ENCODE data around the gene AHR. TPM values are rescaled to one million over a fixed set of nuclear protein-coding genes. Genes with fewer than 3 reads are reported as not detected.
"Not testable (repeated sequence)": the region's sequence is repeated elsewhere in the genome, so short reads cannot be mapped to it uniquely, and the experiment has no call there.

AHR gene
- total and polyA plus RNA-seq, 2 experiments from 2014 or later = 10.6 to 69.8 TPM

- H3K27ac ChIP-seq = no peak overlapping the region
- no peaks in the 10 kb centered on the region for H3K9me3 ChIP-seq (ENCODE audit: low read depth)
- DNase-seq (ENCODE audit: low spot score) = no peak
- no peaks in the 10 kb centered on the region for H3K79me2 ChIP-seq
- H3K4me1 ChIP-seq (ENCODE audit: insufficient read depth) = no peaks in the 10 kb centered on the region
- 100% methylated on average over 1 of the region's 1 CpG for WGBS (ENCODE audit: low lambda C conversion rate, missing lambda C conversion rate)
- H3K27me3 ChIP-seq = no peaks in the 10 kb centered on the region
- H3K9me2 ChIP-seq (replicated peaks; ENCODE audit: insufficient read depth) = no peaks in the 10 kb centered on the region
- H3K36me3 ChIP-seq (replicated peaks; ENCODE audit: insufficient read depth, low read depth) = no peaks in the 10 kb centered on the region
- no peak overlapping the region for H3K4me3 ChIP-seq
- TF ChIP-seq CTCF (IDR thresholded peaks at IDR 0.05; ENCODE audit: poor library complexity) (no peak), EZH2 (IDR thresholded peaks at IDR 0.05; ENCODE audit: borderline replicate concordance) (no peak), EZH2phosphoT487 (IDR thresholded peaks at IDR 0.05; ENCODE audit: low read depth, severe bottlenecking, unreplicated experiment) (no peak)
- H4K20me1 ChIP-seq (ENCODE audit: insufficient read depth, poor library complexity, severe bottlenecking) = no peaks in the 10 kb centered on the region
- H3K4me2 ChIP-seq = no peak overlapping the region
- H2AFZ ChIP-seq = no peak overlapping the region
These were observed 94.4 kb downstream of the AHR start for GRCh38 chr7:17392846-17393245.

GRCh38 chr7:17394563-17394962, 96.1 kb downstream of the AHR start:
- not testable (repeated sequence) for H4K20me1 ChIP-seq (ENCODE audit: insufficient read depth, poor library complexity, severe bottlenecking); H3K4me2 ChIP-seq; DNase-seq (ENCODE audit: low spot score); H3K9me2 ChIP-seq (replicated peaks; ENCODE audit: insufficient read depth); H3K79me2 ChIP-seq; H3K36me3 ChIP-seq (replicated peaks; ENCODE audit: insufficient read depth, low read depth); H3K27me3 ChIP-seq; H2AFZ ChIP-seq; H3K27ac ChIP-seq; H3K4me3 ChIP-seq; H3K4me1 ChIP-seq (ENCODE audit: insufficient read depth); H3K9me3 ChIP-seq (ENCODE audit: low read depth)
- 86% methylated on average over 4 of the region's 4 CpGs for WGBS (ENCODE audit: low lambda C conversion rate, missing lambda C conversion rate)

Small RNAs within 50 kb of the gene (small RNA-seq; reads per million reads assigned to genes)
- gene RF00092 = not detected
